GM08714 (cell line): ENCODE data around the gene HSD17B4.
"Not testable (repeated sequence)": the region's sequence is repeated elsewhere in the genome, so short reads cannot be mapped to it uniquely, and the experiment has no call there.

Experiments
- H3K4me3 ChIP-seq: fragments of 200-500 bp; sonication (Bioruptor generic); 2 replicates; pipeline ENCODE4 v1.5.1; 2014; ENCODE audit warnings: mild to moderate bottlenecking, low read length, inconsistent platforms
- ZNF274 ChIP-seq: IDR thresholded peaks from 2 replicates; pipeline ENCODE4 v1.6.1; 2012; ENCODE audit warnings: mild to moderate bottlenecking, low read depth, low read length

The HSD17B4 gene

DNA sequence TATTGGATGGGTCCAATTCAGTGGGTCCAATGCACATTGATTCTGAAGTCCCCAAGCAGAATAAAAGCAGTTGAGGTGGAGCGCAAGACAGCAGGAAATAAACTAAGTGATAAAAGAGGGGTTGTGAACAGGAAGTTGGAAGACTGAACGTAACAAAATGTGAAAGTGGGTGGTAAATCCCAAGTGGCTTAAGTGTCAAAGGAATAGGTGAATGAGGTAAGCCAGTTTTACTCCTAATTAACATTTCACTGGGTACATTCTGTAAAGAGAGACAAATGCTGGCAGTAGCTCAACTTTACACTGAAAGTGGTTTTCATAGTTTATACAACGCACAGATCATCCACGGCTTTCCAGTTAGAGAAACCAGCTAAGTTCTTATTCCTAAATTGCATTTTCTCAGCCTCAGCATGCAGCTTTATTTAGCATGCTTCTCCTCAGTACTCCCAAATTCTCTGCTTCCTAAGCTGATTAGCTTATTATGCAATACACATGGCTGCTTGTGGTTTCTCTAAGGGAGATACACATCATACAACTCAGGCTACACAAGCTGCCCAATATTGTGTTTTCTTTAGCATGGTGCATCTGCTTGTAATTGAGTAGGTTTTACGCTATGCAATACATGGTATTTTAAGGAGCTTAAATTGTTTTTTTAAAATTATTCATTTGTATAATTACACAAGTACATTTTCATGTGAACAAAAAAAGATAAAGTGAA is 34.2 kb upstream of the HSD17B4 start:
- TF ChIP-seq ZNF274, result no peak
- H3K4me3 ChIP-seq, result no peak overlapping the region

DNA sequence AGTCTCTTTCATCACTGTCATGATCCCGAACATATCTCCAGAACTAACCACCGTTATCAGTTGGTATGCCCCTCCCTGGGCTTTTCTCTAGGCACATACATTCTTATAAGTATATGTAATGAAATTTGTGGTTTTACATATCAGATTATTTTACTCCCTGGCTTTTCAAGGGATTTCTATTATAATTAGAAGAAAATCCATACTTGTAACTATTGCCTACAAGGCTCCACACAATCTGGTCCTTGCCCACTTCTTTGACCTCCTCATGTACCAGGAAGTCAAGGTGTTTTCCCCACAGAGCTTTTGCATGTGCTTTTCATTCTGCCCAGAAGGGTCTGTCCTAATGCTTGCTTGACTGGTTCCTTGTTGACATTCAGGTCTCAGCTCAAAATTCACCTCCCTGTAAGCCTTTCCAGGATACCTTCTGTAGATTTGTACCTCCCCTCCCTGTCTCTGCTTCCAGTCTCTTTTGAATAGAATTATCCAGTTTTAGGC is 33.6 kb upstream of the HSD17B4 start:
- TF ChIP-seq ZNF274, result no peak

DNA sequence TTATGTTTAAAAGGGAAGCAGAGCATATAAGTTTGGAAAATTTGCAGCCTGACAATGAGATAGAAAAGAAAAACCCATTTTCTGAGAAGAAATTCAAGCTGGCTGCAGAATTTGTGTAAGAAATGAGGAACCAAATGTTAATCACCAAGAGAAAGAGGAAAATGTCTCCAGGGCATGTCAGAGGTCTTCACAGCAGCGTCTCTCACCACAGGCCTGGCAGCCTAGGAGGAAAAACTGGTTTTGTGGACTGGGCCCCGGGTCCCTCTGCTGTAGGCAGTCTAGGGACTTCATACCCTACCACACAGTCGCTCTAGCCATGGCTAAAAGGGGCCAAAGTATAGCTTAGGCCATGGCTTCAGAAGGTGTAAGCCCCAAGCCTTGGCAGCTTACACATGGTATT is 32.1 kb upstream of the HSD17B4 start:
- no peak overlapping the region for H3K4me3 ChIP-seq

More for the DNA sequence above, 33.6 kb upstream of the HSD17B4 start:
- H3K4me3 ChIP-seq, result no peak overlapping the region

DNA sequence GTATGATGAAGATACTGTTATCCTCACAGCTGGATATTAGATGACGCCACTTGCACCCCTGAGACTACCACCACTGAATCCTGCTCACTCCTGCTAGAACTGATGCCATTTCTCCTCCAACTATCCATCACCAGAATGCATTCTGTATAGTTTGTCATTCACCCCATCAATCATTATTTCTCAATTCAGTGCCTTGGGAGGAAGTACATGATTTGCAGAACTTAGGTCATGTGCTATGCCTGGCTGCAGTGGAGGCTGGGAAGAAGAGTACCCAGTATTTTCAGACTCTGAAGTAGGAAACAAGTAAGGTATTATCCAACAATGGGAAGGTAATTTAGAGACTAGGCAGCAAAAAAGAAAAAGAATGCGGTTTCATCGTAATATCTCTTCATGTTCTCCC is 26.2 kb upstream of the HSD17B4 start:
- no peak for TF ChIP-seq ZNF274
- no peak overlapping the region for H3K4me3 ChIP-seq

More for the DNA sequence above, 32.1 kb upstream of the HSD17B4 start:
- TF ChIP-seq ZNF274, result no peak

DNA sequence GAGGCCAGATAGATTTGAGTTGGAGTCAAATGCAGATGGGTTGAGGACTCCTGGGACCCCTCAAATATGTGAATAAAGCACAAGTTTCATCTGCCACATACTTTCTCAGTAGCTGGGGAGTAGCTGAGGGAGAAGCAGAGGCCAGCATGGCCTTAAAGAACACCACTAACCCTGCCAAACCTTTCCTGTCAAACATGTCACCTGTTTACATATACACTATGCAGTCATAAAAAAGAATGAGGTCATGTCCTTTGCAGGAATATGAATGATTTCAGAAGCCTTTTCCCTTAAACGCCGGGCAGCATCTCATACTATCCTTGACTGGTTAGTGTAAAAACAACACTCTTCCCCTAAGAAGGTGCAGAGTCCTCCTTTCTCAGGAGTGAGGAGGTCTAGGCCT is 25.2 kb upstream of the HSD17B4 start:
- TF ChIP-seq ZNF274, result no peak
- no peak overlapping the region for H3K4me3 ChIP-seq

DNA sequence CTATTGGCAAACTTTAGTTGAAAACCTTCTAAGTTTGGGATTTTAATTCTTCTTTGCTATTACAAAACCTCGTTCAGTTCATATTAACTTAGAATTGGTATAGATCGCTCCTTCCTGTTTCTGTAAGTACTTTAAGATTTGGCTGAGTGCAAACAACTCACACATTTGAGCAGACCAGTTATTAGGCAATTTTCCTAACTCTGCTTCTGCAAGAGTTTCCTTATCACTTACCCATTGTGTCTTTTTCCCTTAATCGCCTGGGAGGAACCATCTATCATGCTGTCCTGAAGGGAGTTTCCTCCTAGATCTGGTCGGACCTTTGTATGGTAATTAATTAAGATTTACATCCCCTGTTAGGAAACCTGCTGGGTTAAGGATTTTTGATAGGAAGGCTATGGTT is 24.7 kb upstream of the HSD17B4 start:
- not testable (repeated sequence) for H3K4me3 ChIP-seq

DNA sequence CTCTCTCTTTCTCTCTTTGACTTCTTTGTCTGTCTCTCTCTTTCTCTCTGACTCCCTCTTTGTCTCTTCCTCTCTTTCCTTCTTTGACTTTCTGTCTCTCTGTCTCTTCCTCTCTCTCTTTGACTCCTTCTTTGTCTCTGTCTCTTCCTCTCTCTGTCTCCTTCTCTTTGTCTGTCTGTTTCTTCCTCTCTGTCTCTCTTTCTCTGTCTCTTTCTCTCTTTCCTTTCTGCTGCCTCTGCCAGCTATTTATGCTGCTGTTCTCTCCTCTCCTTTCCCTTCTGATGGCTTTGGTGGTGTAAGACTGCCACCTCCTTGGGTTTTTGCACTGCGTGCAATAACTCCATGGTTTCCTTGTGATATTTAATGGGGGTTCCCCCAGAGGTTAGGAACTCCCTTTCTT is 24.1 kb upstream of the HSD17B4 start:
- H3K4me3 ChIP-seq, result not testable (repeated sequence)

DNA sequence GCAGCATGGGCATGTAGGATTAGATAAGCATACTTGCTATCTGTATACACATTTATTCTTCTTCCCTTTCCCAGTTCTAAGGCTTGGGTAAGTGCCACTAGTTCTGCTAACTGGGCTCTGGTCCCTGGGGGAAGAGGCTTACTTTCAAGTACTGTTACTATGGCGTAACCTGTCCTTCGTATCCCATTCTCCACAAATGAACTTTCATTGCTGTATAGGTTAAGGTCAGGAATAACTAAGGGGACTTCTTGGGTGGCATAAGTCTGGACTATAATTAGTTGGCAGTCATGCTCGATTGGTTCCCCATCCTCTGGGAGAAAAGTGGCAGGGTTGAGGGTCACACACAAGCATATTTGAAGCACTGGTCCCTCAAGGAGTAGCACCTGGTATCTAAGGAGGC is 23.7 kb upstream of the HSD17B4 start:
- H3K4me3 ChIP-seq, result not testable (repeated sequence)

DNA sequence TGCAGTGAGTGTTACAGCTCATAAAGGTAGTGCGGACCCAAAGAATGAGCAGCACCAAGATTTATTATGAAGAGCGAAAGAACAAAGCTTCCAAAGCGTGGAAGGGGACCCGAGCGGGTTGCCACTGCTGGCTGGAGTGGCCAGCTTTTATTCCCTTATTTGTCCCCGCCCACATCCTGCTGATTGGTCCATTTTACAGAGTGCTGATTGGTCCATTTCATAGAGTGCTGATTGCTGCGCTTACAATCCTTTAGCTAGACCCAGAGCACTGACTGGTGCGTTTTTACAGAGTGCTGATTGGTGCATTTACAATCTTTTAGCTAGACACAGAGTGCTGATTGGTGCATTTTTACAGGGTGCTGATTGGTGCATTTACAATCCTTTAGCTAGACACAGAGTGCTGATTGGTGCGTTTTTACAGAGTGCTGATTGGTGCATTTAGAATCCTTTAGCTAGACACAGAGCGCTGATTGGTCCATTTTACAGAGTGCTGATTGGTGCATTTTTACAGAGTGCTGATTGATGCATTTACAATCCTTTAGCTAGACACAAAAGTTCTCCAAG is 19.5 kb upstream of the HSD17B4 start:
- H3K4me3 ChIP-seq, result not testable (repeated sequence)

DNA sequence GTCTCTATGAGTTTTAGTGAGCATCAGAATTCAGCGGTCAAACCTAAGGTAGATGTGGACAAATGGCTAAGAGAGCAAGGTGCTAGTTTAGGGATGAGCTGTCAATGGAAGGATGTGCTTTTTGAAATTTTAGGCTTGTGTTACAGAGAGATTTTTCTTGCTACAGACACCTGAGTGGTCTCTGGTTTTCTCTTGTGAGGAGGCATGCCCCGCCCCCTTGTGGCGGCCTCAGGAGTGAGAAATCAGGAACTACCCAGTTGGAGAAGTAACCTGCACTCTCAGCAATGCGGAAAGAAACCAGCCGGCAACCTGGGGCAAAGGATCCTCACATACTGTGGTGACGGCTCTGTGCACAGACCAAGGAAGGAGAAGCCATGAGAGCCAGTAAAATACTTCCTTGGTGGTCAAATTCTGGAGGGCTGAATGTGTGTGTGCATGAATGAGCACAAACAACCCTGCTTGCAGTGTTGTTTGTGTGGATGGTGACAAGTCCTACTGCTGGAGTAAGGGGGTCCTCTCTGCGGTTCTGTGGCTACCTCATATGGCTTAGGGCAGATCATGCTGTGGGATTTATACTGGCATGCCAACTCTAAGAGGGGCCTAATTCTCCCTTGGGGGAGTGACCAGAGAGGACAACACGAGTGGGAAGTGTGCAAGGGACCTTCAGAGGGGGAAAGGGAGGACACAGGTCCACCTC is 16.7 kb upstream of the HSD17B4 start:
- no peak overlapping the region for H3K4me3 ChIP-seq
- TF ChIP-seq ZNF274, result no peak

DNA sequence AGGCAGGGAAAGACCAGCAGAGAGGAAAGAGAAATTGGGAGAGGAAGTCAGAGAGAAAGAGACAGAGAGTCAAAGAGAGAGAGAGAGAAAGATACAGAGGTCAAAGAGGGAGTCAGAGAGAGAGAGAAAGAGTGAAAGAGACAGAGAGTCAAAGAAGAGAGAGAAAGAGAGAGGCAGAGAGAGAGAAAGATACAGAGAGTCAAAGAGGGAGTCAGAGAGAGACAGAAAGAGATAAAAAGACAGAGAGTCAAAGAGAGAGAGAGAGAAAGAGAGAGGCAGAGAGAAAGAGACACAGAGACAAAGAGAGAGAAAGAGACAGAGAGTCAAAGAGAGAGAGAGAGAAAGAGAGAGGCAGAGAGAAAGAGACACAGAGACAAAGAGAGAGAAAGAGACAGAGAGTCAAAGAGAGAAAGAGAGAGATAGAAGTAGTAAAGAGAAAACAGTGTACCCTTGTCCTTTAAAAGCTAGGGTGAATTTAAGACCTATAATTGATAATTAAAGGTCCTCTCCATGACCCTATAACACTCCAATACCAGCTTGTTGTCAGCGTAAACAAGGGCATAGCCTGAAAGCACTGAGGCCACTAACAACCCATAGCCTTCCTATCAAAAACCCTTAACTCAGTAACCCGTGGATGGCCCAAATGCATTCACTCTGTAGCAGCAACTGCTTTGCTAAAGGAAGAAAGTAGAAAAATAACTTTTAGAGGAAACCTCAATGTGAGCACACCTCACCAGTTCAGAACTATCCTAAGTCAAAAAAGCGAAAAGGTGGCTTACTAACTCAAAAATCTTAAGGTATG is 14.3 kb upstream of the HSD17B4 start:
- not testable (repeated sequence) for H3K4me3 ChIP-seq

DNA sequence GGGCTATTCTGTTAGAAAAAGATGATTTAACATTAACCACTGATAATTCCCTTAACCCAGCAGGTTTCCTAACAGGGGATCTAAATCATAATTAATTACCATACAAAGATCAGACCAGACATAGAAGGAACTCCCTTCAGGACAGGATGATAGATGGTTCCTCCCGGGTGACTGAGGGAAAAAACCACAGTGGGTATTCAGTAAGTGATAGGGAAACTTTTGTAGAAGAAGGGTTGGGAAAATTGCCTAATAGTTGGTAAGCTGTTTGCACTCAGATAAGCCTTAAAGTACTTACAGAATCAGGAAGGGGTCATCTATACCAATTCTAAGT is 13.7 kb upstream of the HSD17B4 start:
- not testable (repeated sequence) for H3K4me3 ChIP-seq

DNA sequence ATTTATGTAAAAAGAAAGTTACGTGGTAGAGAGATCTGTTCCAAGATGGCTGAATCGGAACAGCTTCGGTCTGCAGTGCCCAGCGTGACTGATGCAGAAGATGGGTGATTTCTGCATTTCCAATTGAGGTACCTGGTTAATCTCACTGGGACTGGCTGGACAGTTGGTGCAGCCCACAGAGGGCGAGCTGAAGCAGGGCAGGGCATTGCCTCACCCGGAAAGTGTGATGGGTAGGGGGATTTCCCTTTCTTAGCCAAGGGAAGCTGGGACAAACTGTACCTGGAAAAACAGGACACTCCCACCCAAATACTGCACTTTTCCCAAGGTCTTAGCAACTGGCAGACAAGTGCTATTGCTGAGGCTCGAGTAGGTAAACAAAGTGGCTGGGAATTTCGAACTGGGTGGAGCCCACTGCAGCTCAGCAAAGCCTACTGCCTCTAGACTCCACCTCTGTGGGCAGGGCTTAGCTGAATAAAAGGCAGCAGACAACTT is 13.1 kb upstream of the HSD17B4 start:
- no peak for TF ChIP-seq ZNF274
- no peak overlapping the region for H3K4me3 ChIP-seq

DNA sequence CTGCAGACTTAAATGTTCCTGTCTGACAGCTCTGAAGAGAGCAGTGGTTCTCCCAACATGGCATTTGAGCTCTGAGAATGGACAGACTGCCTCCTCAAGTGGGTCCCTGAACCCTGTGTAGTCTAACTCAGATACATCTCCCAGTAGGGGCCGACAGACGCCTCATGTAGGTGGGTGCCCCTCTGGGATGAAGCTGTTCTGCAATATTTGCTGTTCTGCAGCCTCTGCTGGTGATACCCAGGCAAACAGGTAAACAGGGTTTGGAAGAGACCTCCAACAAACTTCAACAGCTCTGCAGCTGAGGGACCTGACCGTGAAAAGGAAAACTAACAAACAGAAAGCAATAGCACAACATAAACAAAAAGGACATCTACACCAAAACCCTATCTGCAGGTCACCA is 12.7 kb upstream of the HSD17B4 start:
- not testable (repeated sequence) for H3K4me3 ChIP-seq

DNA sequence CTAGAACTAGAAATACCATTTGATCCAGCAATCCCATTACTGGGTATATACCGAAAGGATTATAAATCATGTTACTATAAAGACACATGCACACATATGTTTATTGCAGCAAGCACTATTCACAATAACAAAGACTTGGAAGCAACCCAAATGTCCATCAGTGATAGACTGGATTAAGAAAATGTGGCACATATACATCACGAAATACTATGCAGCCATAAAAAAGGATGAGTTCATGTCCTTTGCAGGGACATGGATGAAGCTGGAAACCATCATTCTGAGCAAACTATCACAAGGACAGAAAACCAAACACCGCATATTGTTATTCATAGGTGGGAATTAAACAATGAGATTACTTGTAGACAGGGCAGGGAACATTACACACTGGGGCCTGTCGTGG is 7.7 kb upstream of the HSD17B4 start:
- not testable (repeated sequence) for H3K4me3 ChIP-seq

DNA sequence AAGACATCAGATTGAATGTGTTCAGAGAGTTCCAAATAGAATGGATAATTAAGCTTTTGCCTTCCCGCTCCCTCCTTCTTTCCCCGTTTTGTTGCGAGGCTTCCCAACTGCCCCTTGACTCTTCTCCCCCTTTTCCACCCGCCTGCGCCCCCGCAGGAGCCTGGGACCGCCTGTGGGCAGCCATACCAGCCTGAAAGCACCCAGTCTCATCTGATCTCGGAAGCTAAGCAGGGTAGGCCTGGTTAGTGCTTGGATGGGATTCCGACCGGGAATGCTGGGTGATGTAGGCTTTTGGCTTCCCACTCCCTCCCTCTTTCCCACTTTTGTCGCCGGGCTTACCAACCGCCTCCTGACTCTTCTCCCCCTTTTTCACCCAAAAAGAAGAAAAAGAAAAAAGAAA is 6.8 kb upstream of the HSD17B4 start:
- H3K4me3 ChIP-seq, result no peak overlapping the region
- TF ChIP-seq ZNF274, result no peak
